ENCODE data around the gene UGT1A1. TPM values are rescaled to one million over a fixed set of nuclear protein-coding genes. Genes with fewer than 3 reads are reported as not detected.

UGT1A1 gene
- total and polyA plus RNA-seq, 2 of the 13 experiments (the other 11 are each of a cell fraction or from before 2014, with no cell fraction given), result 0.69 to 0.75 TPM

GRCh38 chr2:233756429-233757081 is 3.5 kb upstream of the UGT1A1 start (continued):
- TF ChIP-seq ZBTB49 (CRISPR knock-in tag; IDR thresholded peaks at IDR 0.05; ENCODE audit: borderline replicate concordance) (no peak), CENPT (CRISPR knock-in tag; IDR thresholded peaks at IDR 0.05; ENCODE audit: low read depth) (no peak), FOXO4 (CRISPR knock-in tag; conservative IDR thresholded peaks at IDR 0.05) (no peak), ELF1 (CRISPR knock-in tag; IDR thresholded peaks at IDR 0.05) (peak; percentile 39; the same call in 1 of the 2 replicates), BCL3 (CRISPR knock-in tag; IDR thresholded peaks at IDR 0.05) (no peak), ONECUT2 (CRISPR knock-in tag; IDR thresholded peaks at IDR 0.05) (no peak), ZGPAT (CRISPR knock-in tag; IDR thresholded peaks at IDR 0.05) (peak; percentile 96), TOPORS (CRISPR knock-in tag; IDR thresholded peaks at IDR 0.05) (no peak), MAX (IDR thresholded peaks at IDR 0.05) (peak; percentile 68), ZBTB1 (CRISPR knock-in tag; IDR thresholded peaks at IDR 0.05; ENCODE audit: borderline replicate concordance) (no peak), ZBTB10 (CRISPR knock-in tag; IDR thresholded peaks at IDR 0.05; ENCODE audit: borderline replicate concordance) (0 out of 2 replicates have a peak, but pooled peaks have one; percentile 50), FOSL2 (CRISPR knock-in tag; IDR thresholded peaks at IDR 0.05) (peak; percentile 90), ZNF12 (CRISPR knock-in tag; IDR thresholded peaks at IDR 0.05) (peak; percentile 61; the same call in 1 of the 2 replicates), PAXIP1 (CRISPR knock-in tag; conservative IDR thresholded peaks at IDR 0.05) (peak; percentile 97), PCBP2 (optimal IDR thresholded peaks at IDR 0.05; ENCODE audit: low read depth, low read length, poor library complexity, severe bottlenecking) (no peak)
